Transverse colon (tissue), 4 donors: ENCODE data around the gene MRPL41. TPM values are rescaled to one million over a fixed set of nuclear protein-coding genes. Genes with fewer than 3 reads are reported as not detected.
"Not testable (repeated sequence)": the region's sequence is repeated elsewhere in the genome, so short reads cannot be mapped to it uniquely, and the experiment has no call there.

ENCODE experiments used
- DNase-seq: peaks from one replicate; pipeline ENCODE4 v3.0.0-alpha.2; 2019
- H3K27ac ChIP-seq, 4 donors: fragments of 200-600 bp; sonication (generic); 2 replicates each; pipeline ENCODE4 v1.5.1; 2016 to 2018; ENCODE audit warnings: inconsistent platforms in 4 of 4
- H3K27me3 ChIP-seq: fragments of 200-600 bp; sonication (generic); 2 replicates; pipeline ENCODE4 v1.5.1; 2017; ENCODE audit warnings: inconsistent platforms
- H3K36me3 ChIP-seq, 4 donors: fragments of 200-600 bp; sonication (generic); 2 replicates each; pipeline ENCODE4 v1.5.1; 2017 to 2019; ENCODE audit warnings: inconsistent platforms in 4 of 4
- H3K4me1 ChIP-seq, 4 donors: fragments of 200-600 bp; sonication (generic); 2 replicates each; pipeline ENCODE4 v1.5.1; 2017 to 2020; ENCODE audit warnings: inconsistent platforms in 4 of 4
- H3K4me3 ChIP-seq, 4 donors: fragments of 200-600 bp; sonication (generic); 1 replicate in 1 of 4; 2 replicates in 3 of 4; pipeline versions ENCODE4 v1.5.1 to v1.6.1; 2017 to 2019; ENCODE audit warnings: inconsistent platforms in 4 of 4
- H3K9me3 ChIP-seq, 2 donors: fragments of 200-600 bp; sonication (generic); 2 replicates each; pipeline ENCODE4 v1.5.1; 2017 to 2019; ENCODE audit warnings: inconsistent platforms in 2 of 2
- CTCF ChIP-seq, 5 experiments: fragments of 200-600 bp in 3 of 5; fragments of 450-650 bp in 2 of 5; sonication (generic) in 3 of 5; IDR thresholded peaks; 1 replicate in 2 of 5; 2 replicates in 3 of 5; pipeline ENCODE4 v1.5.1; 2016 to 2017; ENCODE audit warnings: antibody characterized with exemption in 5 of 5, inconsistent platforms in 3 of 5, mild to moderate bottlenecking in 2 of 5, moderate library complexity in 1 of 5
- EP300 ChIP-seq: sonication (generic); formaldehyde crosslinking; IDR thresholded peaks from one replicate; pipeline ENCODE4 v1.6.1; 2017; ENCODE audit warnings: antibody characterized with exemption, low read depth
- POLR2A ChIP-seq: fragments of 450-650 bp; IDR thresholded peaks from one replicate; pipeline ENCODE4 v1.6.1; 2016; ENCODE audit warnings: antibody characterized with exemption, mild to moderate bottlenecking, moderate library complexity
- POLR2AphosphoS5 ChIP-seq, 3 donors: sonication (generic); formaldehyde crosslinking; IDR thresholded peaks; one replicate each; pipeline ENCODE4 v1.6.1; 2016; ENCODE audit warnings: antibody characterized with exemption in 3 of 3
- WGBS, 2 donors: methylation state at CpG; one replicate each; pipeline ENCODE4 v1.1.5; 2018; ENCODE audit warnings: low coverage in 1 of 2; 5-methylcytosine and 5-hydroxymethylcytosine counted together
- in situ Hi-C, 4 donors: fragments of 200-750 bp; cut with MboI; loops; one replicate each; pipeline versions ENCODE4 v1.15.0 to v1.15.1; 2017; ENCODE audit warnings: low sequenced_read_pairs in 3 of 4, low pct_ligation_motif_present in 1 of 4, low pct_unique_long_range_greater_than_20kb in 1 of 4
- intact Hi-C: fragments of 100-400 bp; cut with DNase I; formaldehyde crosslinking; loops from one replicate; pipeline ENCODE4 v1.15.1; 2023; ENCODE audit warnings: low total_unique reads
- total RNA-seq, 4 donors: library from RNA; depleted of rRNA; stranded (reverse); fragments of >200 nt; gene quantifications; one replicate each; pipeline ENCODE4 v1.1.0, GENCODE V29; 2016

Gene MRPL41
- total RNA-seq, 4 donors from 2014 or later, result 109 to 144 (median 119) TPM

- no peak for DNase-seq
- intact Hi-C loops, result no loop called here
- H3K4me1 ChIP-seq, result no peaks in the 10 kb centered on the region
- no peaks in the 10 kb centered on the region for H3K27me3 ChIP-seq
- 91% methylated on average over 18 of the region's 23 CpGs; no CpG with 5 or more reads in 1 of the 2 donors for WGBS, 2 donors
- TF ChIP-seq POLR2A (no peak), EP300 (no peak), POLR2AphosphoS5 (IDR thresholded peaks at IDR 0.05) (no peak), CTCF (IDR thresholded peaks at IDR 0.05) (no peak)
- H3K27ac ChIP-seq, result no peak overlapping the region
- no peaks in the 10 kb centered on the region for H3K9me3 ChIP-seq
- no peak overlapping the region for H3K4me3 ChIP-seq
- in situ Hi-C loops, result no loop called here
- H3K36me3 ChIP-seq, result no peaks in the 10 kb centered on the region
These were observed 36.3 kb upstream of the MRPL41 start for GRCh38 chr9:137515338-137515724.

- Histone ChIP-seq H3K9me3 (no peaks in the 10 kb centered on the region), H3K27ac (no peak overlapping the region), H3K27me3 (no peaks in the 10 kb centered on the region), H3K4me1 (no peaks in the 10 kb centered on the region), H3K36me3 (no peaks in the 10 kb centered on the region), H3K4me3 (no peak overlapping the region)
- no peak for DNase-seq
- intact Hi-C loops (no loop called here), in situ Hi-C loops (no loop called here)
- TF ChIP-seq POLR2A, result no peak
- 85 to 100% methylated on average over 1 to 10 of the region's 10 CpGs for WGBS, 2 donors
These were observed 35.3 kb upstream of the MRPL41 start for GRCh38 chr9:137516144-137516917.

DNA sequence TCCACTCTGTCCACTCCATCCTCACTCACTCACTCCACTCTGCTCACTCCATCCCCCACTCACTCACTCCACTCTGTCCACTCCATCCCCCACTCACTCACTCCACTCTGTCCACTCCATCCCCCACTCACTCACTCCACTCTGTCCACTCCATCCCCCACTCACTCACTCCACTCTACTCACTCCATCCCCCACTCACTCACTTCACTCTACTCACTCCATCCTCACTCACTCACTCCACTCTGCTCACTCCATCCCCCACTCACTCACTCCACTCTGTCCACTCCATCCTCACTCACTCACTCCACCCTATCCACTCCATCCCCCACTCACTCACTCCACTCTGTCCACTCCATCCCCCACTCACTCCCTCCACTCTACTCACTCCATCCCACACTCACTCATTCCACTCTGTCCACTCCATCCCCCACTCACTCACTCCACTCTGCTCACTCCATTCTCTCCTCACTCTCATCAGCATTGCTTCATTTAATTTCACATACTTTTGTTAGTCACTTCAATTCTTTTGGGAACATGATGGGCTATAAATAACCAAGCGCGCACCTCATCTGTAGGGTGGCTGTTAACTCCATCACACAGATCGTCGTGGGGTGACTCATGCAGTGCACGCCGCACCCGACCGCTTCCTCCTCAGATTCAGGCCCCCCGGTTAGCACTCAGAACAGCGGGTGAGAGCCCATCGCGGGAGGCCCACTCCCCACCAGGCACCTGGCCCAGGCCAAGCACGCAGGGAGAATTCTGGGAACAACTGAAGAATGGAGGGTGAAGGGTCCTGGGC, 32.8 kb upstream of the MRPL41 start:
- H3K27ac ChIP-seq, intact Hi-C loops, DNase-seq, H3K4me1 ChIP-seq, in situ Hi-C loops, H3K36me3 ChIP-seq, H3K4me3 ChIP-seq, H3K9me3 ChIP-seq, H3K27me3 ChIP-seq: not testable (repeated sequence)
- WGBS, 2 donors, result 92% methylated on average over 13 of the region's 13 CpGs; no CpG with 5 or more reads in 1 of the 2 donors

- no peaks in the 10 kb centered on the region for H3K9me3 ChIP-seq
- H3K36me3 ChIP-seq, result no peaks in the 10 kb centered on the region
- 84 to 93% methylated on average over 5 to 10 of the region's 10 CpGs for WGBS, 2 donors
- no peak overlapping the region for H3K27ac ChIP-seq
- no peak for DNase-seq
- in situ Hi-C loops (no loop called here), intact Hi-C loops (no loop called here)
- no peaks in the 10 kb centered on the region for H3K27me3 ChIP-seq
- no peak overlapping the region for H3K4me3 ChIP-seq
- TF ChIP-seq POLR2A (no peak), POLR2AphosphoS5 (IDR thresholded peaks at IDR 0.05) (no peak), EP300 (no peak), CTCF (IDR thresholded peaks at IDR 0.05) (no peak)
- no peaks in the 10 kb centered on the region for H3K4me1 ChIP-seq
These were observed 32.1 kb upstream of the MRPL41 start for GRCh38 chr9:137519553-137519952.

DNA sequence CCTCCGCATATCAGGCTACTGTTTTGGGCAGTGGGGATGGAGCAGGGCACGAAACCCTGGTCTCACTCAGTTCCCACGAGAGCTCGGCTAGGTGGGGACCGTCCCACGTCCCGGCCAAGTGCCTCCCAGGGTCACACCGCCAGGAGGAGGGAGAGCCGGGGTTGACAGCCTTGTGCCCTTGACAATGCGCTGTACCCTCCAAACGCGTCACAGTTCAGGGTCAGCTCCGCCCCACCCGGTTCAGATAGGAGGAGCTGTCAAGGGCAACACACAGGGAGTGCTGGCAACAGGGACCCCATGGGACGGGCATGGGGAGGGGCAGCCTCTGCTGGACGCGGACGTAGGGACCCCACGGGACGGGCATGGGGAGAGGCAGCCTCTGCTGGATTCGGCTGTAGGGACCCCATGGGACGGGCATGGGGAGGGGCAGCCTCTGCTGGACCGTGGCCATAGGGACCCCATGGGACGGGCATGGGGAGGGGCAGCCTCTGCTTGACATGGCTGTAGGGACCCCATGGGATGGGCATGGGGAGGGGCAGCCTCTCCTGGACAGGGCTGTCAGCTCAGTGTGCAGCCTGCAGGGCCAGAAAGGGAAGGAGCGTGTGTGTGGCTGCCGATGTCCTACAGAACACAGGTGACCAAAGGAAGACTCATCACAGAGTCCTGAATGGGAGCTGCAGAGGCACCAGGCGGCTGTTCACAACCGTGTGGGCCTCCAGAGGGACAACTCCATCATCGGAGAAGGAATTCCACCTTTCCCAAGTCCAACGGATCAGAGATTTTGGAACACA, 30.9 kb upstream of the MRPL41 start:
- whole genome bisulfite sequencing, 2 donors, result 80 to 89% methylated on average over 5 to 30 of the region's 30 CpGs
- no peaks in the 10 kb centered on the region for H3K36me3 ChIP-seq
- in situ Hi-C loops (no loop called here), intact Hi-C loops (no loop called here)
- H3K27me3 ChIP-seq, result no peaks in the 10 kb centered on the region
- TF ChIP-seq CTCF (IDR thresholded peaks at IDR 0.05) (no peak), EP300 (no peak), POLR2AphosphoS5 (IDR thresholded peaks at IDR 0.05) (no peak), POLR2A (no peak)
- peaks cover 0 to 4% (median 0%) of the 10 kb centered on the region in 4 donors for H3K4me1 ChIP-seq
- no peak overlapping the region for H3K4me3 ChIP-seq
- H3K27ac ChIP-seq, result no peak overlapping the region
- no peak for DNase-seq
- no peaks in the 10 kb centered on the region for H3K9me3 ChIP-seq
